ENCODE measurements around the gene ARHGEF18.

DNA sequence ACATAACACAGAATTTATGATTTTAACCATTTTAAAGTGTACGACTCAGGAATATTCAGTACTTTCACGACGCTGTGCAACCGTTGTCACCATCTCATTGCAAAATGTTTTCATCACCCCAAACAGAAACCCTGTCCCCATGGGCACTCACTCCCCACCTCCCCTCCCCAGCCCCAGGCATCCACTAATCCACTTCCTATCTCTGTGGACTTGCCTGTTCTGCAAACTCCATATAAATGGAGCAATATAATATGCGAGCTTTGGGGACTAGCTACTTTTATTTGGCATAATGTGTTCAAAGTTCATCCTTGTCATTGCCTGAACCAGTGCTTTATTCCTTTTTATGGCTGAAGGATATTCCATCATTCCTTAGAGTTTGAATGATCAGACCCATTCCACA, 47.2 kb upstream of the ARHGEF18 start:
- TF ChIP-seq, protein P1, sequence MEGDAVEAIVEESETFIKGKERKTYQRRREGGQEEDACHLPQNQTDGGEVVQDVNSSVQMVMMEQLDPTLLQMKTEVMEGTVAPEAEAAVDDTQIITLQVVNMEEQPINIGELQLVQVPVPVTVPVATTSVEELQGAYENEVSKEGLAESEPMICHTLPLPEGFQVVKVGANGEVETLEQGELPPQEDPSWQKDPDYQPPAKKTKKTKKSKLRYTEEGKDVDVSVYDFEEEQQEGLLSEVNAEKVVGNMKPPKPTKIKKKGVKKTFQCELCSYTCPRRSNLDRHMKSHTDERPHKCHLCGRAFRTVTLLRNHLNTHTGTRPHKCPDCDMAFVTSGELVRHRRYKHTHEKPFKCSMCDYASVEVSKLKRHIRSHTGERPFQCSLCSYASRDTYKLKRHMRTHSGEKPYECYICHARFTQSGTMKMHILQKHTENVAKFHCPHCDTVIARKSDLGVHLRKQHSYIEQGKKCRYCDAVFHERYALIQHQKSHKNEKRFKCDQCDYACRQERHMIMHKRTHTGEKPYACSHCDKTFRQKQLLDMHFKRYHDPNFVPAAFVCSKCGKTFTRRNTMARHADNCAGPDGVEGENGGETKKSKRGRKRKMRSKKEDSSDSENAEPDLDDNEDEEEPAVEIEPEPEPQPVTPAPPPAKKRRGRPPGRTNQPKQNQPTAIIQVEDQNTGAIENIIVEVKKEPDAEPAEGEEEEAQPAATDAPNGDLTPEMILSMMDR (IDR thresholded peaks at IDR 0.05) = no peak
- TF ChIP-seq POLR2A (IDR thresholded peaks at IDR 0.05) = no peak
- TF ChIP-seq EP300 (IDR thresholded peaks at IDR 0.05; ENCODE audit: low read depth) = no peak

Data from transverse colon (tissue), 3 donors.